MV-4-11 (cell line): ENCODE measurements around the gene RYK.

Source experiments
- DNase-seq: peaks from one replicate; lab custom pipeline; 2025; lab: John Stamatoyannopoulos, UW

RYK gene

GRCh38 chr3:134148534-134148933 is 102.1 kb downstream of the RYK start:
- DNase-seq: no peak

- no peak for DNase-seq
Observed at GRCh38 chr3:134147411-134147810, 103.2 kb downstream of the RYK start.

GRCh38 chr3:134146666-134147065 is 104.0 kb downstream of the RYK start:
- no peak for DNase-seq

- DNase-seq: no peak
Observed at GRCh38 chr3:134145183-134145582, 105.5 kb downstream of the RYK start.

- no peak for DNase-seq
Observed at GRCh38 chr3:134144694-134145093, 106.0 kb downstream of the RYK start.

- DNase-seq: no peak
Observed at GRCh38 chr3:134143828-134144401, 106.7 kb downstream of the RYK start.

- peak; percentile 68 for DNase-seq
Observed at GRCh38 chr3:134136604-134137003, 114.1 kb downstream of the RYK start.

GRCh38 chr3:134134698-134135415 is 115.8 kb downstream of the RYK start:
- DNase-seq: no peak

- peak; percentile 6 for DNase-seq
Observed at GRCh38 chr3:134134240-134134639, 116.4 kb downstream of the RYK start.

GRCh38 chr3:134132961-134133360 is 117.7 kb downstream of the RYK start:
- no peak for DNase-seq

- no peak for DNase-seq
Observed at GRCh38 chr3:134126153-134126552, 124.5 kb downstream of the RYK start.

GRCh38 chr3:134114726-134115125 is 135.9 kb downstream of the RYK start:
- no peak for DNase-seq

GRCh38 chr3:134111616-134112015 is 139.0 kb downstream of the RYK start:
- DNase-seq: no peak

GRCh38 chr3:134110963-134111362 is 139.7 kb downstream of the RYK start:
- no peak for DNase-seq
